ENCODE measurements around the gene ARHGAP6.

ARHGAP6 gene, protein sequence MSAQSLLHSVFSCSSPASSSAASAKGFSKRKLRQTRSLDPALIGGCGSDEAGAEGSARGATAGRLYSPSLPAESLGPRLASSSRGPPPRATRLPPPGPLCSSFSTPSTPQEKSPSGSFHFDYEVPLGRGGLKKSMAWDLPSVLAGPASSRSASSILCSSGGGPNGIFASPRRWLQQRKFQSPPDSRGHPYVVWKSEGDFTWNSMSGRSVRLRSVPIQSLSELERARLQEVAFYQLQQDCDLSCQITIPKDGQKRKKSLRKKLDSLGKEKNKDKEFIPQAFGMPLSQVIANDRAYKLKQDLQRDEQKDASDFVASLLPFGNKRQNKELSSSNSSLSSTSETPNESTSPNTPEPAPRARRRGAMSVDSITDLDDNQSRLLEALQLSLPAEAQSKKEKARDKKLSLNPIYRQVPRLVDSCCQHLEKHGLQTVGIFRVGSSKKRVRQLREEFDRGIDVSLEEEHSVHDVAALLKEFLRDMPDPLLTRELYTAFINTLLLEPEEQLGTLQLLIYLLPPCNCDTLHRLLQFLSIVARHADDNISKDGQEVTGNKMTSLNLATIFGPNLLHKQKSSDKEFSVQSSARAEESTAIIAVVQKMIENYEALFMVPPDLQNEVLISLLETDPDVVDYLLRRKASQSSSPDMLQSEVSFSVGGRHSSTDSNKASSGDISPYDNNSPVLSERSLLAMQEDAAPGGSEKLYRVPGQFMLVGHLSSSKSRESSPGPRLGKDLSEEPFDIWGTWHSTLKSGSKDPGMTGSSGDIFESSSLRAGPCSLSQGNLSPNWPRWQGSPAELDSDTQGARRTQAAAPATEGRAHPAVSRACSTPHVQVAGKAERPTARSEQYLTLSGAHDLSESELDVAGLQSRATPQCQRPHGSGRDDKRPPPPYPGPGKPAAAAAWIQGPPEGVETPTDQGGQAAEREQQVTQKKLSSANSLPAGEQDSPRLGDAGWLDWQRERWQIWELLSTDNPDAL (N-terminal part only)

DNA sequence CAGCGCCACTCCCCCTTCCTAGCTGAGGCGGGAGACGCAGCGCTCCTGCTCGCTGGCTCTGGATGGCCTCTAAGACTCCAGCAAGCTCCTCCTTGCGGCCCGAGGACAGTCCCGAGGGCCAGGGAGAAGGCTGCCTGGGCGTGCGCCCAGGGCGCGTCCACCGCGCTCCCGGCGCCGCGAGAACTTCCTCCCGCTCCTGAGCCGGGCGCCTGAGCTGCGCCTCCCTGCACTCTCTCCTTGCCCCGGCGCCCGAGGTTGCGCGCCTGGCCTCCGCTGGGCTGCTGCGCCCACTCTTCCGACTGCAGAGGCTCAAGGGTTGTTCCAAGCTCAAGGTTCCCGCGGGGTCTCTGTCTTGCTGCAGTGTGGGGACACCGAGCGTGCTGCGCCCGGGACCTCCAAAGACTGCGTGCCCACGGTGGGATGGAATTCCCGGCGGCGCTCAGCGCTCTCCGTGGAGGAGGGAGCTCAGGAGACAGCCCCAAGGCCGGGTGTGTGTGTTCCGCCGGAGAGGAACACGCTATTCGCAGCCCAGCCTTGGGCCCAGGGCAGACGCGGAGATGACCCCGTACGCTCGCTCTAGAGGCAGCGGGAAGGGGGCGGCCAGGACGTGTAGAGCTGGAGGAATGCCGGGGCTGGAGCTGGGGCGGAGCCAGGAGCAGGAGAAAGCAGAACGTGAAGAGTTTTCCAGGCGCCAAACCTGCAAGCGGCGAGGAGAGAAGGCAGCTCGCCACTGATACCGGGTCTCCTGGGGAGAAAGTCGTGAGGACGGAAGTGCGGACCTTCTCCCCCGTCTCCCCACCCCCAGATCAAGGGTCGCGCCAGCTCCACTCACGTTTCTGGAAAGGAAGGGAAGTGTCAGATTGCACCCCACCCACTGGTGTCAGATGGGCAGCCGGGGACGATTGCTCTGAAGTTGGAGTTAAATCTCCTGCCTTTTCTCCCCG lies at the start of gene ARHGAP6:
Gene ARHGAP6 (minus strand): TSS at position 753 of the 944 bp plus-strand sequence. CDS start 1,092 bp downstream, outside the sequence.
- DNase-seq: no peak

DNA sequence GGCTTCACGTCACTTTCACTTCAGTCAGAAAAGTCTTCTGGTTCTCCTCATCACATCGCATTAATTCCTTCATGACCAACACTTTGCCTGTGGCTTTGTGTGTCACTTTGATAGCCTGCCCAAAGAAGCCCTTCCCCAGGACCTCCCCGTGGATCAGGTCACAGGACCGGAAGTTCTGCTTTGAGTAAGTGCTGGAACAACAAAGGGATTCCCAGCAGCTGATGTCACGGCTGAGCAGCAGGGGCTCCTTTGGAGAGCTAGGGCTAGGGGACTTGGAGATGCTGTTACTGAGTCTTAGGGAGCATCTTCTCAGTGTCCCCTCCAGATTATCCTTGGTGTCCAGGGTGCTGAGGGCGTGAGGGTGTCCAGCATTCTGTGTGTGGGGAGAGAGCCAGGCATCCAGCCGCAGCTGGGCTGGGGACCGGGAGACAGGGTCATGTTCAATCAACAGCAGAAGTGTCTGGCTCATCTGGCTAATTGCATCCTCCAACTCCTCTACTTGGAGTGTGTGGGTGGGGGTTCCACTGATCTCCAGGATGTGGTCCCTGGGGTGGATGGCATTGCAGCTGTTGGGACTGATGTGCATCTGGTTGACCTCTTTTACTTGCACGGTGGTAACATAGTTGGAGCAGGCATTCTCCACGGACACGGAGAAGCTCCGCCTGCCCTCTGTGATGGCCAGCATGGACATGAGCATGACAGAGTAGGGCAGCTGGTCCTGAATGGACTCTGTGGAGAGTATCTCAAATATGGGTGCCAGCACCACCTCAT lies 39.2 kb upstream of the ARHGAP6 start:
- no peak for DNase-seq

DNA sequence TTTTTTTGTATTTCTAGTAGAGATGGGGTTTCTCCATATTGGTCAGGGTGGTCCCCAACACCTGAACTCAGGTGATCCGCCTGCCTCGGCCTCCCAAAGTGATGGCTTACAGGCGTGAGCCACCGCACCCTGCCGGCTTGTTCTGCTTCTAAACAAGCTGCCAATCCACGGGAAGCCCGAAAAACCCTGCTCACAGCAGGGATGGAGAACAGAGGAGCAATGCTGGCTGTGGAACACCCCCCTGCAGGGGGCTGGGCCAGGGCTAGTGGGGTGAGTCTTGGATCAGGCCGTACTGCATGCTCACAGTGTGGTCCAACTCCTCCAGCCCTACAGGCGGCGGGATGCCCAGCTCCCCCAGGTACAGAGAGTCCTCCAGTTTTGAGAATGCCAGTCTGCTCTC lies 38.1 kb upstream of the ARHGAP6 start:
- no peak for DNase-seq

DNA sequence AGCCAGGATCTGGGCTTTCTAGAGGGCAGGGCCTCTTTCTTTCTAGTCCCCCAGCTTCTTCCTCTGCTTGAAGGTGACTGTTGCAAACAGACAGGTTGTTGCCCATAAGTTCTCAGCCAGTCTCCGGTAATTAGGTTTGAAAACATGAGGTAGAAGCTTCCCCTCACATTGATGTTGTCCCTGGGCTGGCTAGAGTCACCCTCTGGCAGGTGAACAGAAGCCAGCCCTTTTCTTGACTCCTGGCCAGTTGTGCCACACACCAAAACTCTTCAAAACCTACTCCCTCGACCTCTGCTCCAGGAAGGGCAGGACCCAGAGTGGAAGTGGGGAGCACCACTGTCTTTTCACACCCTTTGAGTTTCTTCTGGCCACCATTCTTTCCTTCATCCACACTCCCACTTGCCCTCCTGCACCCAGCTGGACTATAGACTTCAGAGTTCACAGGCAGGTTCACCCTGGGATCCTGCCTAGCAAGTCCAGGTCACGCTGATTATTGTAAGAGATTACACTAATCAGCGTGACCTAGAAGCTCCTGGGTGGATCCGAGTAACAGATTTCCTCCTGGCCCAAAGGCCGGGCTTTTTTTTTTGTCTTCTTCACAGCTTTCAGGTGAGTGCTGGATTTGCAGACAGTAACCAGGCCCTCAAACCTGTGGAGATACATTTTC lies 37.4 kb upstream of the ARHGAP6 start:
- no peak for DNase-seq

DNA sequence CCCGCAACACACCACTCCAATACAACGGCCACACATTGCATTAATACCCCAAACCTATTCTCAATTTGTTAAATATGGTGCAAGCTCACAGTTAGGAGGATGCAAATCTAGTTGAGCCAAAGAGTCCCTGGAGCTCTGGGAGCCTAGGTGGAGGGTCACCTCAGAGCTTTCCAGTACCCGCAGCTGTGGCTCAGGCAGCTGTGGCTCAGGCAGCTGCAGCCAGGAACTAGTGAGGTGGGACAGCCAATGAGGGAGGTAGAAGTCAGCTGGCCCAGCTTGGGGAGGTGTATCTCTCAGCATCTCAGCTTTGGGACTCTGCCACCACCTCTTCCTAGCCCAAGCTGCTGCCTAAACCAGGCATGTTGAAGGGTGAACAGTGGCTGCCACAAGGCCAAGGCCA lies 36.7 kb upstream of the ARHGAP6 start:
- DNase-seq: no peak

DNA sequence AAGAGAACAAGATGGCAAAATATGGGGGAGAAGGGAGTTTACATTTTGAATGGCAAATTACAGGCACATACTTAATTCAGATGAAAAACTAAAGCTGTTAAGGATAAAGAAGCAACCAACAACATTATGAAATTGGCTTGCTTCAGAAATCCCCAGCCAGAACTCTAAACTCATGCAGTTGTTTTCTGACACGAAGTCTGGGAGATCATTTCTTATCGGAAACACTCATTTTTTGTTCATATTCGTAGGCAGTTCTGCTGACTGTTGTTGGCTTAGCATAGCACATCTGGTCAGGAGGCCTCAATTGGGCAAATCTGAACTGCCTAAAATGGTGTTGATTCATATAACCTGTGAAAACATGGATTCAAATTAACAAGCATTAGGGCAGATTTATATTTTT lies 33.0 kb upstream of the ARHGAP6 start:
- no peak for DNase-seq

DNA sequence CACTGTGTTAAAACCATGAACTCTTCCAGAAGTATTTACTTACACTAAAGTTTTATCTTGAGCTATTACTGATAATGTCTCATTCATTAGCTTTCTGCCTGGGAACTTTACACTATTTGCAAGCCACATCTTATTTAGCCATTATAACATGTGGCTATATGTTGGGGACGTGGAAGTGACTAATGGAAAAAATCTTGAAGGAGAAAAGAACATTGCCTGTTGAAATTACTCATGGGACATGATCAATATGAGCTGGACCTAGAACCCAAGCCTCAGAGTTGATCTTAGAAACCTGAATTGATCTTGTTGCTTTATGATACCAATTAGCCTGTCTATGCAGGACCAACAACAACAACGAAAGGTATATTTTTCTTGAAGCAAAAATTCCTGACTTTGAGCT lies 22.5 kb upstream of the ARHGAP6 start:
- no peak for DNase-seq

DNA sequence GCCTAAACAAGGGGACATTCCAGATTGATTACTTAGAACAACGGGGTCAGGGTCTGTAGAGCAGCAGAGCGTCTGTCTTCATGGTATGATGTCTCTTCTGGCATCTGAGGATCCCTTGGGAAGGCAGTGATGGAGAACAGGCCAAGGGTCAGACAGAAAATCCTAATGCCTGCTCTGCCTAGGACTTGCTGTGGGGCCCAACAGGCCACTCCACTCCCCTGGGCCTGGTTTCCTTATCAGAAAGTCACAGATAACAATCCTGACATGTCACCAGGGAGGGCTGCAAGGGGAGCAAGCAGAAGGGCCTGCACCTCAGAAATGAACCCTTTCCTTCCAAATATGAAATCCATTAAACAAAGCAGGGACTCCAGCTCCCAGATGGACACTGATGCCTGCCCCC lies 21.4 kb upstream of the ARHGAP6 start:
- no peak for DNase-seq

DNA sequence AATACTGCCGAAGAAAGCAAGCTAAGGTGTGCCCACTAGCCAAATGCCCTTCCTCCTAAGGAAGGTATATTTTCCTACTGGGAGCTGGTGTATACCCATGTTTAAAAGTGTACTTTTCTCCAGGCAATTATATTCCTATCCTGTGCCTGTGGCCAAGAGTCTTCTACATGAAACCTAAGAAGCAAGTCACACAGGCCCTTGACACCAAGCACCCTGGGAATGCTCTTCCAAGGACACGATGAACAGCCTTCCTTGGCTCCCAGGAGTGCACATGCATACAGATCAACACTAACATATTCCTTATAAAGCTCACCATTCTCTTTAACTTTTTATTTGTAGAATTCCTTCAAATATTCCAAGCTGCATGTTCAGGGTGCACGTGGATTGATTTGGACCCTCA lies 17.3 kb upstream of the ARHGAP6 start:
- DNase-seq: no peak

DNA sequence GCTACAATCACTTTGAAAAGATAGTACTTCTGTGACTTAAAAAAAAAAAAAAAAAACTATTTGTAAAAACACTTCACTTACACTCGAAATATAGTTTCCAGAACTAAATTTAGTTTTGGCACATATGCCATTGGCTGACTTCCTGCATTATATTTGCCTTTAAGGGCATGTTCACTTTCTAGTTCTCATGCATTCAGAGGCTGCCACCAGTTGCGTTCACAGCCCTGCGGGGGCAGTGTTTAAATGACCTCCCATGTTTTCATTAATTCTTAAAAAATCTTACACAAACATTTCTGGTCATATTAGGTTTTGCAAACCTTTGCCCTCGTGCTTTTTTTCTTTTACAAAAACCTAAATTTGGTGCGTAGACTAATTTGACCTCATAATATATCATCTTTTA lies 12.4 kb upstream of the ARHGAP6 start:
- DNase-seq: no peak

DNA sequence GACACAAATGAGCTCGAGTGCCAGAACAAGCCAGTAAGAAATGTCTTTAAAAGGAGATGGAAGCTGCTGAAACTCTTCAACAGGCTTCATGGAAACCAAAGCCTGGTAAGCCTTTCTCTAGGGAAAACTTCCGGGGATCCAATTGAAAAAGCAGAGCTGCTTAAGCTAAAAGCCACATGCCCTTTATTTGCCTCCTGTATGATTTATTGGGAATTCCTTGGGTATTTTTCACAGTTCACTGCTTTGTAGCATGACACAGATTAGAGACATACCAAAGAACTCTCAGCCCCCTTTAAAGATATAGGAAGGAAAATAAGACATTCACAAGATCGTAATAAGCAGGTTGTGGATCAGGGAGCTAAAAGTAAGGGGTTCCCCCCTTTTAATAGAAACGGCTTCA lies 6.5 kb upstream of the ARHGAP6 start:
- DNase-seq: no peak

DNA sequence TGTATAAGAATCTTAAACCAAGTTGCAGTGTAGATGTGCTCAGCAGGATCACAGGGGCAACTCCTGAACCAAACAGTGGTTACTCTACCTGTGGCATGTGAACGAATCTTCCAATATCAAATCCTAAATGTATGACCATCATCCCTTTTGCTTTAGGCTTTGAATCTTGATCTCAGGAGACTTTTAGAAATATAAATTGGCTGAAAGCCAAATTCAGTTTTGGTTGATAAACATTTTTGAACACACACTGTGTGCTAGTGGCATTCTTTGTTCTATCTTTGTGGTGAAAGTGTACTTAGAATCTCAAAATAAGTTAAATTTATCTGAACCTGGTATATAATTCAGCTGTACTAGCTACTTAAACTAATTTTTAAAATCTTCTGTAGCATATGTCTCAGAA lies 4.6 kb upstream of the ARHGAP6 start:
- DNase-seq: no peak

DNA sequence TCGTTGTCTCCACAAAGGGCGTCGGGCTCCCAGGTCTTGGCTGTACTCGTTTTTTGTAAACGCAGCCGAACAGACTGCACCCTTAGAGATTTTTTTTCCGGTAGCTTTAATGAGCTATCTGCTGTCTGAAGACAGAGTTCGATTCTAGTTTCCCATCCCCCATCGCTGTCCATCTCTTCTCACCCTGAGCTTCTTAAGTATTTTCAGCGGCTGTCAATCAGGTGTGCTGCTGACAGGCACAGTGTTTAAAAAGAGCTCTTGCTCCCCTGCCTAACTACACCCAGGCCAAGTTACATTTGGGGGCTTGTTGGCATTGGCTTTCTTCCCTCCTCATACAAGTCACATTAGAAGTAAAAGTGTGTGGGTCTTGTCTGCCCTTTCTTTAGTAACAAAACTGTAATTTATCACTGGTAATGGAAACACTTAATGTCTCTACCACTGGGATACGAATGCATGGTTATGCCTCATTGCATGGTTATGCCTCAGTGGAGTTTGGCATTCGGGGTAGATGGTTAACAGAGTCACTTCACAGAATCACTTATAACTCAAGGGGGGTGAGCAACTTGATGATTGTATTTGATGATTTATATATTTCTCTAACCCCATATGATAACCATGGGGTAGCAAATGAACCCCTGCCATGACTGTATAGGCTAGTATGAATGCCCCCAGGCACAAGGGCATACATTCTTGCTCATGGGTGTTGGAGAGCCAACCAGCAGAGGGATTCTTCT lies 1.4 kb upstream of the ARHGAP6 start:
- no peak for DNase-seq

DNA sequence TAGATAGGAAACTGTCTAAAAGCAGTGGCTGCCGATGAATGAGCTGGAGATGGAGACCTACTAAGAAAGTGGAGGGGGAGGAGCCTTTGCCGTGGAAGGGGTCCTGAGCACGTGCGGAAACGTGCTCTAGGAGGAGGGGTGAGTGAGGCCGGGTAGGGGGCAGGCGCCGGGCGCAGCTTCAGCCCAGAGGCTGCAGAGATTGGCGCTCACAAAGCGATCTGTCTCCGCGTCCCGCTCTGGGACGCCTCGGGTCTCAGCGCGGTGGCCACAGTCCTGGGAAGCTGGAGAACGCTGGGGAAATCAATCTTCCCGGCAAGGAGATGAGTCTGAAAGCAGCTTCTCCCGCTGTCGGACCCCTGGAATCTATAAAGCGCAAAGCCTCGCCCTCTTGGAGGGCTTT lies 444 bp upstream of the ARHGAP6 start:
- no peak for DNase-seq

DNA sequence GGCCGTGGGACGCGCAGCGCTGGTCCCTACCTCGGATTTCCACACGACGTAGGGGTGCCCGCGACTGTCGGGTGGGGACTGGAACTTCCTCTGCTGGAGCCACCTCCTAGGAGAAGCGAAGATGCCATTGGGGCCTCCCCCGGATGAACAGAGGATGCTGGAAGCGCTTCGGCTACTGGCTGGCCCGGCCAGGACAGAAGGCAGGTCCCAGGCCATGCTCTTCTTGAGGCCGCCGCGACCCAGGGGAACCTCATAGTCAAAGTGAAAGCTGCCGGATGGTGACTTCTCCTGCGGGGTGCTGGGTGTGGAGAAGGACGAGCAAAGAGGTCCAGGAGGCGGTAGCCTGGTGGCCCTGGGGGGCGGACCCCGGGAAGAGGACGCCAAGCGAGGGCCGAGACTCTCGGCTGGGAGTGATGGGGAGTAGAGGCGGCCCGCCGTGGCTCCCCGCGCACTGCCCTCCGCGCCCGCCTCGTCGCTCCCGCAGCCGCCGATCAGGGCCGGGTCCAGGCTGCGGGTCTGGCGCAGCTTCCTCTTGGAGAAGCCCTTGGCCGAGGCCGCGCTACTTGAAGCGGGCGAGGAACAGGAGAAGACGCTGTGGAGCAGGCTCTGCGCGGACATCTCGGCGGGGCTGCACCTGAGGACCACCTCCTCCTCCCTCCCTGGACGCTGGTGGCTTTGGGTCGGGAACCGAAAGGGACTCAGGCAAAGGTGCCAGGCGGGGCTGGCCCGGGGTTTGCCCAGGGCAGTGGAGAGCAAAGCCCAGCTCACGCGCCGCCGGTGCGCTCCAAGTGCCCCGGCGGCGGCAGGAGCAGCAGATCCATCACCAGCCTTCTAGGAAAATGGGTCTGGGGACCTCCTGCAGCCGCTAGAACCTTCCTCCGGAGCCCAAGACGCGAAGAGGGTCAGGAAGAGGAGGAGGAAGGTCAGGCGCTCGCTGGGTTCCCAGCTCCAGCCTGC lies 1.2 kb downstream of the ARHGAP6 start:
- no peak for DNase-seq

DNA sequence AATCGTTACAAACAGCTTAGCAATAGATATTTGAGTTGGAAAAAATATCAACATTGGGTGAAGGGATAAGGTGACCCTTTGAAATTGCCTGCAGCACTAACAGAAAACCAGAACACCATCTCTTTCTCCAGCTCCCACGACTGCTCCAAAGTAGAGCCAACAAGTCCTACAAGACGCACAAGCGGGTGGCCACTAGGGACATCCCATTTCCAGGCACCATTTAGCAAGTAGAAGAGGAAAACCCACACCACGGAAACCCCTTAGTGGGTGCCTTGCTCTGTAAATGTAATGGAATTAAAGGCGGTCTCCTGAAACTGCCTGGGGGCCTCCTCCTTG lies 1.9 kb downstream of the ARHGAP6 start:
- no peak for DNase-seq

DNA sequence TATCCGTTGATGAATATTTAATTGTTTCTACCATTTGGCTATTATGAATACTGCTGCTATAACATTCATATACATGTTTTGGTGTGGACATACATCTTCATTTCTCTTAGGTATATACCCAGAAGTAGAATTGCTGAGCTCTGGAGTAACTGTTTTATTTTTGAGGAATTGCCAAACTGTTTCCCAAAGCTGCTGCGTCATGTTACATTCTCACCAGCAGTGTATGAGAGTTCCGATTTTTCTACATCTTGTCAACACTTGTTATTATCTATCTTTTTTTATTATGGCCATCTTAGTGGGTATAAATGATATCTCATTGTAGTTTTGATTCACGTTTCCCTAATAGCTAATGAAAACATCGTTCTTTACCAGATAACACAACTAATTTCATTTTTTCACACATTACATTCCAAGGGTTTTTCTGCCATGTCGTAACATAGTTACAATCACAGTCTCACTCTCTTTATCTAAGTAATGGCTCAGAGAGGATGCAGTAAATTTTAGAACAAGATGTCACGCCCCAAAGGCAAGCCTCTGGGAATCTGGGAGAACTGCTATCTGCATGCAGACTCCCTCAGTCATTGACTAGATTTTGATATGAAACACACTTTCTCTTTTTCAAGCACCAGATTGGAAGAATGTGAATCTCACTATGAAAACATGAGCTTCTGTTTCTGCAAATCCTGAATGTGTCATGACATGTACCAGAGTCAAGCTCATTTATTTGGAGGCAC lies 10.3 kb downstream of the ARHGAP6 start:
- no peak for DNase-seq

DNA sequence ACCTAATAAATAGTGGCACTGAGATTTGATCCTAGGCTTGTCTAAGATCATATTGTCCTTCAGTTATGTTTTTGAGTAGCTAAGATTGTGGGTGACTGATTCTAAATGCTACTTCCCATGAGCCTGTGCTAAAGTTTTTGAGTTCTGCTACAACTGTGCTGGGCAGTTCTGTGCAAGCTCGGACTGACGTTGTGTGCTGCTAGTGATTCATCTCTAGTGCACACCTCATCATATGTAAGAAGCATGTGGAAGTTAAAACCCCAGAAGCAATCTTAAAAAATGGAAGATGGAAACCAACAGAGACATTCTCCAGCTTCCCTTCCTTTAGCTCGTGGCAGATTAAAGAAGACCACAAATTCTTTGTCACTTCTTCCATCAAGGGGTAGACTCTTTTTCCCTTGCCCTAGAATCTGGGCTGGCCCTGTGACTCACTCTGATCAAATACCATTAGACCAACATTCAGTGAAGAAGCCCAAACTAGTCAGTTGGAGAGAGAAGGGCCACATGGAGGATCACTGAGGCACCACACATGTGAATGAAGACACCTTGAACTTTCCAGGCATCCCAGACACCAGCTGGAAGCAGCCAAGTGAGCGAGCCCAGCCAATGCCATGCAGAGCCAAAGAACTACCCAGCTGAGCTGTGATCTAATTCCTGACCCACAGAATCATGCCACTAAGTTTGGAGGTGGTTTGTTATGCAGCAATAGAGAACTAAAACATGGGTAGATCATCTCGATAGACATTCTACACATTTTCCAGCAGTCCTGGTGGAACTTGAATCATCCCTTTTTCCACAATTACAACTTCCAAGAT lies 16.8 kb downstream of the ARHGAP6 start:
- no peak for DNase-seq
